IMR-90 (cell line): ENCODE measurements around the gene OSGIN1. TPM values are rescaled to one million over a fixed set of nuclear protein-coding genes. Genes with fewer than 3 reads are reported as not detected.

Experiments used
- polyA plus RNA-seq, 3 experiments: library from polyadenylated mRNA; depleted of rRNA; stranded (reverse); fragments of >200 nt; gene quantifications; 2 replicates each; pipeline ENCODE4 v1.2.3, GENCODE V29; 2012; ENCODE audit warnings: low replicate concordance in 1 of 3
- total RNA-seq: library from RNA; depleted of rRNA; stranded (reverse); fragments of >200 nt; gene quantifications from 2 replicates; pipeline ENCODE4 v1.2.3, GENCODE V29; 2012; rRNA removed

Gene OSGIN1
- total and polyA plus RNA-seq, 2 of the 4 experiments (the other 2 are of a cell fraction) = 0.90 to 6.4 TPM

Other genes starting within 250 kb of the OSGIN1 start
- gene HSBP1, start 145.3 kb upstream of the OSGIN1 start, total RNA-seq = 8.8 and 20.6 TPM in 2 replicates
- gene HSBP1, start 145.3 kb upstream of the OSGIN1 start, polyA plus RNA-seq (2012; rRNA removed) = 65.2 and 125 TPM in 2 replicates
- 1.9 and 2.7 TPM in 2 replicates for gene MLYCD, start 54.1 kb upstream of the OSGIN1 start, total RNA-seq
- 1.9 TPM in 2 replicates for gene MLYCD, start 54.1 kb upstream of the OSGIN1 start, polyA plus RNA-seq (2012; rRNA removed)
- gene NECAB2, start 15.0 kb downstream of the OSGIN1 start, total RNA-seq = under 0.01 TPM in 1 of 2 replicates, not detected in the other
- gene NECAB2, start 15.0 kb downstream of the OSGIN1 start, polyA plus RNA-seq (2012; rRNA removed) = 0.26 and 0.27 TPM in 2 replicates
- not detected in 2 replicates for gene SLC38A8, start 89.6 kb downstream of the OSGIN1 start, total RNA-seq
- not detected in 2 replicates for gene SLC38A8, start 89.6 kb downstream of the OSGIN1 start, polyA plus RNA-seq (2012; rRNA removed)
- gene MBTPS1, start 163.7 kb downstream of the OSGIN1 start, total RNA-seq = 70.3 and 70.4 TPM in 2 replicates
- gene MBTPS1, start 163.7 kb downstream of the OSGIN1 start, polyA plus RNA-seq (2012; rRNA removed) = 45.9 and 59.0 TPM in 2 replicates
- gene HSDL1, start 191.9 kb downstream of the OSGIN1 start, total RNA-seq = 18.3 and 25.6 TPM in 2 replicates
- 9.4 and 11.6 TPM in 2 replicates for gene HSDL1, start 191.9 kb downstream of the OSGIN1 start, polyA plus RNA-seq (2012; rRNA removed)
- gene DNAAF1, start 192.1 kb downstream of the OSGIN1 start, total RNA-seq = not detected in 2 replicates
- 0.05 TPM in 1 of 2 replicates, not detected in the other for gene DNAAF1, start 192.1 kb downstream of the OSGIN1 start, polyA plus RNA-seq (2012; rRNA removed)
- gene TAF1C, start 233.8 kb downstream of the OSGIN1 start, total RNA-seq = 6.1 and 7.3 TPM in 2 replicates
- 35.5 and 41.6 TPM in 2 replicates for gene TAF1C, start 233.8 kb downstream of the OSGIN1 start, polyA plus RNA-seq (2012; rRNA removed)
- not detected in 2 replicates for gene ADAD2, start 237.9 kb downstream of the OSGIN1 start, total RNA-seq
- not detected in 2 replicates for gene ADAD2, start 237.9 kb downstream of the OSGIN1 start, polyA plus RNA-seq (2012; rRNA removed)